SK-N-SH treated with all-trans-retinoic acid at 6 μM for 48 hours (cell line): ENCODE data around the gene POC1A.

Experiments
- ISL1 ChIP-seq: fragments of 250-450 bp; sonication (Bioruptor Pico); IDR thresholded peaks from 2 replicates; pipeline ENCODE4 v2.1.2; 2022; ENCODE audit warnings: mild to moderate bottlenecking, moderate library complexity
- PATZ1 ChIP-seq: fragments of 250-450 bp; sonication (Bioruptor Pico); IDR thresholded peaks from 2 replicates; pipeline ENCODE4 v1.8.0; 2020; ENCODE audit warnings: mild to moderate bottlenecking, moderate library complexity, borderline replicate concordance
- TCF4 ChIP-seq: fragments of 250-450 bp; sonication (Bioruptor Pico); IDR thresholded peaks from 2 replicates; pipeline ENCODE4 v1.8.0; 2021; ENCODE audit warnings: mild to moderate bottlenecking, moderate library complexity, borderline replicate concordance
- TOX ChIP-seq: fragments of 250-450 bp; sonication (Bioruptor Pico); IDR thresholded peaks from 2 replicates; pipeline ENCODE4 v1.8.0; 2021; ENCODE audit warnings: mild to moderate bottlenecking, moderate library complexity, borderline replicate concordance

- TF ChIP-seq PATZ1: no peak
- no peak for TF ChIP-seq TCF4 (CRISPR knock-in tag)
- no peak for TF ChIP-seq ISL1 (CRISPR knock-in tag)
- TF ChIP-seq TOX (CRISPR knock-in tag): no peak
These were observed 86.7 kb downstream of the POC1A start for GRCh38 chr3:52067526-52067925.
